Measurements from ENCODE around the gene CERS6.

The CERS6 gene

GRCh38 chr2:168710754-168711467 lies 254.8 kb downstream of the CERS6 start:
- no peak for DNase-seq

DNA sequence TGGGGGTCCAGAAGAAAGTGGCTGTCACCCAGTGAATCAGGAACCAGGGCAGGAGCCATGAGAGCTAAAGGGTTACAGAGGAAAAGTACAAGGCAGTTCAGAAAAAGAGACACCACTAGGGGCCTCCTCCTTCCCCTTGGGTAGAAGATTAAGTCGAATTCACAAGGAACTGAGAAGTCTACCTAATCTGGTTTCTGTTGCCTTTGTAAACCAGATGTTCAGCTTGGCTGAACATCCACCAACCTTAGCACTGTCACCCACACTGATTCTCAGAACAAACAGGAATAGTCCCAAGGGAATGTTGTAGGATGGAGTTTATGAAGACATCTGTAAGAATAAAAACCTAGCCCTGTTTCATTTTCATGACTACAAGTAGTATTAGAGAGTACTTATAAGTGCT lies 256.0 kb downstream of the CERS6 start:
- DNase-seq, result no peak

- no peak for DNase-seq
Observed at GRCh38 chr2:168713325-168713724, 257.3 kb downstream of the CERS6 start.

DNA sequence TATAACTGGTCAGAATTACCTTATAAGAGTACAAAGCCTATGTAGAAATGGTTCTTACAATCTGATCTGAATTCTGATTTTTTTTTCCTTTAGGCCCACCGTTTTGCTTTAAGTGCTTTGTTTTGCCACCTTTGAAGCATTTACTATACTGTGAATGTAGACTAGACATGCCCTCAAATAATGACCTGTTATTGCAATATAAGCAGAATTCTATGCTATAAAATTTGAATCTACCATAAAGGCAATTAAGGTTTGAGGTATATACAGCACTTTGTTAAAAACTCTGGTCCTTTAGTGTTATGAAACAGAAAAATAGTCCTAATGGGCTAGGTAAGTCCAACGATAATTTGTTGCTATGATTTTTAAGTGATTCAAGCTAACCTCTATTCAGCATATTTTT lies 259.8 kb downstream of the CERS6 start:
- DNase-seq, result no peak

DNA sequence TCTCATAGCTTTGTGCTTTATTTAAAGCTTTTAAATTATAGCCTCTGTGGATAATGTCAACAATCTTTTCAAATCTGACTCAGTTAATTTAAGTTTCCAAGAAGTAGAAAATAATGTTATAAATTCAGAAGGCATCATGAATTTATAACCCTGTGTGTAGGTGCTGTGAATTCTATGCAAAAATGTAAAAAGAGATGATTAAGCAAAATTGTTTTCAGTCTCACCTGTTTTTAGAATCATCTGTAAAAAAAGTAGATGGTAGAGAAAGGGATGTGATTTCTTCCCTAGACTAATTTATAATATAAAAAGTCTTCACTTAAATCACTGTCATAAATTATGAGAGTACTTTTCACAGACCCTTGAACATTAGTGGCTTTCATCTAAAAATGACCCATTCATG lies 260.8 kb downstream of the CERS6 start:
- DNase-seq, result no peak

GRCh38 chr2:168717790-168718502 lies 261.9 kb downstream of the CERS6 start:
- DNase-seq, result no peak

DNA sequence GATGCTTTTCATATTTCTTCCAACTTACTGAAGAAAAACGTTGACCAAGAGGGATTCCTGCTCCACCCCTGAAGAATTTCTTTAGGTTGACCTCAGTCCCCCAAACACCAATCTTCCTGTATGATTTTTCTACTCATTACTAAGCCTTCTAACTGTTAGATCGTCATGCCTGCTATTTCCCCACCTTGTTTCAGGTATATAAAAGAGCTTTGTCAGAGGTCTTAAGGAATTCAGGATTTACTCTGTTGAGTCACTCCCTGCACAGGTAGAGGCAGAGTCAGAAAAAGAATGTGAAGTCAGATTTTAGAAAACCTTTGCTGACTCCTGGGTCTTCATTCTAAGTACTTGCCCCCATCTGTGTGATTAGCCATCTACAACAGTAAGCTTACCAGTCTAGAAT lies 262.6 kb downstream of the CERS6 start:
- DNase-seq, result no peak

- DNase-seq, result no peak
Observed at GRCh38 chr2:168719446-168719845, 263.4 kb downstream of the CERS6 start.

DNA sequence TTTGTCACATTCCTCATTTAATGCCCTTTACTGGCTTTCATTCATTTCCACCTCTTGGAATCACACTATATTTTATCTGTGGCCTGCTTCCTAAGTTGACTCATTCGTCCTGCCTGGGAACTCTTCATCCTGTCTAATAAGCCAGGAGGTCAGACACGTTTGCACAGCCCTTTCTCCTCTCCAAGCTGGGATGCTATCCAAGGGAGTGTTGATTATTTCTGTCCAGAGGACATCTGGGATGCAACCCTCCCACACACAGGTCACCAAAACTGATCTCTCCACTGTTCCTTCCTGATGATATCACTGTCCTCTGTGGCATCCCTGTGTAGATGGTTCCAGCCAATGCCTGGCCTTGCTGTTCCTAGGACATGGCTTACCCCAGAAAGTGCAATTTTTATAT lies 266.5 kb downstream of the CERS6 start:
- DNase-seq, result no peak

DNA sequence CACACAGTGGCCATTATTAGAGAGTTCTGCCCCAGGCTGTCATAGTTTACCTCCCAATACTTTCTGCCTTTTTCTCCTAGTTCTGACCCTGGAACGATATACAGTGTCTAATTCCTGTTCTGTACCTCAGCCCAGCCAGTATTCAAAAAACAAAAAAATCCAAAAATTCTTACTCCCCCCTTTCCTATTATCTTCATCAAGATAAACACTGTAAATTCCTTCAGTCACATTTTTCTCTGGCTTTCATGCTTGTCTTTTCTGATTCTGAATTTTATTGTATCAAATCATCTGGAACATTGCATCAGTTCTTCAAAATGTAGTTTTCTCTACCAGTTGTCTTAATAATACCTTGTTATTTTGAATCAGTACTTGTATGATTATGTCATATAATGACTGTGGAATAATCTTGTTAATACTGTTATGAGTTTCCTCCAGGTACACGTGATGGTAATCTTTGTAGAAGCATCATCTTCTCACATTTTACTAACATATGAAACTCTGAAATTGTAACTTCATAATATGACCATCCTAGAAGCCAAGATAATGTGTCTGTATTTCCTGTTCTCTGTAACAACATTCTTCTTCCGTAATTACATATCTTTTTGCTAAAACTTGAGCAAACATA lies 267.3 kb downstream of the CERS6 start:
- no peak for DNase-seq

GRCh38 chr2:168726375-168726774 lies 270.3 kb downstream of the CERS6 start:
- DNase-seq, result no peak

GRCh38 chr2:168727904-168728470 lies 271.9 kb downstream of the CERS6 start:
- no peak for DNase-seq

DNA sequence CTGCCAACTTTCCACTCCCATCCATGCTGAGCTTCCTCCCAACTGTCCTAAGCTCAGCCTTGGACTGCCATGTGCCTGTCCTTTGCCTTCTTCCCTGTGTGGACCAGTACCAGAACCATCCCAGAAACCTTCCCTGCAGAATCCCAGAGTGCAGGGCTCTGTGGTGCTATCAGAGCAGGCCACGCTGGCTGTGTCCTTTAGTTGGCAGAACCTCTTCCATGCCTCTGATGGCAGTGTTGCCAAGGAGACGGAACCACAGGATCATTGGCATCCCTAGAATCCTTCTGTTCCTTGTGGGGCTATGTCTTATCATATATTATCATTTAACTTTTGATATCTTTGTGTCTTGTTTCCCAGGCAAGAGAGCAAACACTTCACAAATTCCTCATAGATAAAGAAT lies 273.4 kb downstream of the CERS6 start:
- DNase-seq, result no peak

DNA sequence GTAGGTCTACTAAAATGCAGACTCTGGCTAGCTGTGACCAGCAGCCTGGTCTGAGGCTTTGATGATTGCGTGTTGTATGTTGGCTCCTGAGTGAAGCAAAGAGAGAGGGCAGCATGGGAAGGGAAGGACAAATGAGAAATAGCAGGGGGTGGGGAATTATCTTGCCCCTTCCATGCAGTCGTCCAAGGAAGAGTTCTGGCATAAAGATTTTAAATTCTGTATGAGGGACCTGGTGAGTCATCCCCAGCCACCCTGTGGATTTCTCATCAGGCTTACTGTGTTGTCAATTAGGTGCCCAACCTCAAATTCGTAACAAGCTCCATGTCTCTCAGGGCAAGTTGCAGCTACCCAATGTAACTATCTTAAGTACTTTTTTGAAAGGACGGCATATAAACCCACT lies 274.3 kb downstream of the CERS6 start:
- no peak for DNase-seq

DNA sequence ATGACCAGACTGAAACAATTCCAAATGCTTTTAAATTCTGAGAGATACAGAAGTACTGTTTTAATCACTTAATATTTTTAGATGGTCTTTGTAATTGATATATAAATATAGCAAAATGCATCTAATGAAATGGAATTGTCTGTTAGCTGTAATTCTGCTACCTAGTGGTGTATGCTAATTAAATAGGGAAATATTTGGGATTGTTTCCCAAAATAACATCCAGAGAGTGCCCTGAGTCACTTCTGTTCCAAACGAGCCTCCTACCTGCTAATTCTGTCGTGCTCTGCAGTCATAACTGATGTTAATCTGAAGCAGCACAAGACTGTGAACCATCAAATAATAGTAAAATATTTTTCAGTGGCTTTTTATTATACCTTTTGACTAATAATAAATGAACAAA lies 274.9 kb downstream of the CERS6 start:
- DNase-seq, result no peak

DNA sequence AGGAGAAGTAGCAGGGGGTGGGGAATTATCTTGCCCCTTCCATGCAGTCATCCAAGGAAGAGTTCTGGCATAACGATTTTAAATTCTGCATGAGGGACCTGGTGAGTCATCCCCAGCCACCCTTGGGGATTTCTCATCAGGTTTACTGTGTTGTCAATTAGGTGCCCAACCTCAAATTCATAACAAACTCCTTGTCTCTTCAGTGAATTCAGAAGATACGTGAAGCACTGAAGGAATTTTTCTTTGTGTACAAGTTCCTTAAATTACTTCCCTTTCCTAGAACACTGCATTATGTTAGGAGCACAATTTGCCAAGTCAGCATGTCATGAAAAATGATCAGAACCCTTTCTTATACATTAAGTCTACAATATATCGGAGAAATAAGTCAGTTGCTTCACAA lies 275.5 kb downstream of the CERS6 start:
- no peak for DNase-seq

DNA sequence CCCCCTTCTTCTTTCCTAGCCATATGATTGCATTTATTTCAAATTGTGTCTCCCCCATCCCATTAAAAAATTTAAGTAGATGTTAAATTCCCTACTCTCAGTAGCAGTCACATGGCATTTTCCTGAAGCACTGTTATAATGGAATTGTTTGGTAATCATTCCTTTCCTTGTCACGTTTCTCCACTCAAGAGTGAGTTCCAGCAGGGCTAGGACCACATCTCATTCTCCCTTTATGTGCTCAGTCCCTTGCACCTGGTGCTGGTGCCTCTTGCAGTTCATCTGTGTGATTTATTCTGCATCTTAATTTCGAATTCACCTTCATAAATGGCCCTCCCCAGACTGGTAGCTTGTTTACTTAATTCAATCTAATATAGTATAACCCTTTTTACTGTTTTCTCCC lies 276.0 kb downstream of the CERS6 start:
- DNase-seq, result no peak

DNA sequence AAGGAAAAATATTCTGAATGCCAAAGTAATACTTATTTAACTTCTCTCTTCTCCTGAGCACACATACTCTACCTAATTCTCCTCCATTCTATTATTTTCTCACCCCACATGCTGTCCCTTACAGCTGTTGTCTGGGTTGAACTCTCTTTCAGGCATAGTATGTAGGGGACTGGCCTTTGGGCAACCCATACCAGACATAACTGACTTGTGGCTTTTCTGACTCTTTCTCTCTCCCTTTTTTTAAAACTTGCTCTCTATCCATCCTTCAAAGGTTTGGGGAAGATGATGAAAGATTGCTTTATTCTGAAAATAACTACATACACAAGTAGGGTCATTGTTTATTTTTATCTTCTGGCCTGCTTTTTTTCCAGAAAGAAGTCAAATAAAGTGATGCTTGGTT lies 276.4 kb downstream of the CERS6 start:
- DNase-seq, result no peak

- DNase-seq, result no peak
Observed at GRCh38 chr2:168734199-168734760, 278.2 kb downstream of the CERS6 start.

DNA sequence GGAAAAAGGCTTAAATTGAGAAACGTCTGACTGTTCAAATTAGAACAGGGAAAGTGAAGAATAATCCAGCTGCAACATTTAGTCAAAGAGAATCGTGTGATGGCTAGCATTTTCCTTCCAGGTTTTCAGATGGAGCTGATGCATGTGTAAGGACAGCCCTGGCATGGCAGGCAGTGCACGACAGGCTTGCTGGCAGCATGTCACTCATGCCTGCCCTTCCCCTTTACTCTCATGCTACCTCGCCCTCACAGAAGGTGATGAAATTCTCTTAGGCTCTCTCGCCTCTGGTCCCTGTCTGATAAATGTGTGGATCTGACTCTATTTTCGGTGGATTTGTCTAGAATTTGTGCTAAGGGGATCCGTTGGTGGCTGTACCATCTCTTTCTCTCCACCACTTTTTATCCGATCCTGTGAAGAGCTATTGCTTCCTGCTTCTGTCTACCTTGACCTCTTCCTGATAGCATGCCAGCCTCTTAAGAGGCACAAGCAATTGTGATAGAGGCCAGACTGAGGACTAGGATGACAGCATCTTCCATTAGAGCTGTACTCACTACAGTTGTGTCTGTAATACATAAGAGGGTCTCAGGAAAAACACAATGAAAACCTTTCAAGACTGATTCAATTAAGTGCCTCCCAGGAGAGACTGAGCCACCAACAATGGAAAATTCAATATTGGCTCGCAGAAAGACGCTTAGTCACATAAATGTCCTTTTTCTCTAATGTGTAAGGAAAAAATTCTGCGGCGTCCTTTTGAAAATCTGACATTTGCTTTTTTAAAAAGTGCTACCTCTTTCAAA lies 280.8 kb downstream of the CERS6 start:
- no peak for DNase-seq

DNA sequence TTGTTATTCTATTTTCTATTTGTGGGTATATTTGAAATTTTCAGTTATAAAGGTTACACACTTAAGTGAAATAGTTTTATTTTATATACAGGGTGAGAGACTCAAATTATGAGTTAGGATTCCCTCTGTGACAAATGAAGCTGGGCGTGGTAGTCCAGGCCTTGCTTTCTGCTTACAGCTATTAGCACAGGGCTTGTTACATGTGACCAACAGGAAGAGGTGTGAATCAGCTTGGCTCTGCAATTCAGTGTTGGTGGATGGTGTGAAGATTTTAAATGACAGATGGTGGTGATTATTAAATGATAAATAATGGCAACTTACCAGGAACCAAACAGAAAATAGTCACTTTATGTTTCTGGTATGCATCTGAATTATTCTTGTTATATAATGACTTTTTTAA lies 282.0 kb downstream of the CERS6 start:
- DNase-seq, result no peak

- DNase-seq, result no peak
Observed at GRCh38 chr2:168740360-168740759, 284.3 kb downstream of the CERS6 start.

DNA sequence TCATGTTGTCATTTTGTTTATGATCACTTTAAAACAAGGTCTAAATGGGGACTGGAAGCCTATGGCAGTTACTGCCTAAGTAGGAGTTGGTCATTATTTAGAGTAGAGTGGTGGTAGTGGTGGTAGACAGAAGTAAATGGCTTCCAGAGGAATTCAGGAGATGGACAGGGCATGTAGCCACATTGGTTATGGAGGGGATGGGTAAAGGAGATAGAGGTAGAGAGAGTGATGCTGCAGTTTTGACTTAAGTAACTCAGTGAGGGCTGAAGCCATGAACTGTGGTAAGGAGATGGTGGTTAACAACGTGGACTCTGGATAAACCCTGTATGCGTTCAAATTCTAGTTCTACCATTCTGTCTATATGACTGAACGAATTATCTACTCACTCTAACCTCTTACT lies 284.7 kb downstream of the CERS6 start:
- no peak for DNase-seq
